GM23338 (cell line): Measurements from ENCODE around the gene CASTOR1. TPM values are rescaled to one million over a fixed set of nuclear protein-coding genes. Genes with fewer than 3 reads are reported as not detected.
A peak's percentile ranks its signal among the peaks of the same experiment; 100 is the strongest.

ENCODE experiments used
- ATAC-seq: fragments of 200-7000 bp; cut with Tn5 transposase; 3 replicates; pipeline ENCODE4 v1.9.1; 2020
- DNase-seq: peaks from one replicate; pipeline ENCODE4 v3.0.0-alpha.2; 2015; ENCODE audit warnings: low spot score
- H2AFZ ChIP-seq: fragments of 200-600 bp; sonication (generic); 2 replicates; pipeline ENCODE4 v1.8.0; 2016; ENCODE audit warnings: antibody characterized with exemption, mild to moderate bottlenecking, moderate library complexity
- H3F3A ChIP-seq: fragments of 200-600 bp; sonication (generic); replicated peaks from 2 replicates; pipeline ENCODE4 v1.8.0; 2017; ENCODE audit warnings: antibody characterized with exemption, mixed run types, low read depth
- H3K27ac ChIP-seq: fragments of 200-600 bp; sonication (generic); 2 replicates; pipeline ENCODE4 v1.6.1; 2016; ENCODE audit warnings: low read depth
- H3K27me3 ChIP-seq: fragments of 200-600 bp; sonication (generic); 2 replicates; pipeline ENCODE4 v1.8.0; 2016; ENCODE audit warnings: mild to moderate bottlenecking, mixed run types, moderate library complexity; ENCODE audit not compliant: insufficient read depth
- H3K36me3 ChIP-seq: fragments of 200-600 bp; sonication (generic); 2 replicates; pipeline ENCODE4 v1.8.0; 2016; ENCODE audit warnings: mild to moderate bottlenecking; ENCODE audit not compliant: insufficient read depth
- H3K4me1 ChIP-seq: fragments of 200-600 bp; sonication (generic); 2 replicates; pipeline ENCODE4 v1.8.0; 2016; ENCODE audit warnings: mild to moderate bottlenecking, moderate library complexity; ENCODE audit not compliant: insufficient read depth
- H3K4me2 ChIP-seq: fragments of 200-600 bp; sonication (generic); 2 replicates; pipeline ENCODE4 v1.7.1; 2017; ENCODE audit warnings: mixed run types
- H3K4me3 ChIP-seq: fragments of 200-600 bp; sonication (generic); 2 replicates; pipeline ENCODE4 v1.6.1; 2016; ENCODE audit warnings: mixed run types
- H3K79me2 ChIP-seq: fragments of 200-600 bp; sonication (generic); replicated peaks from 2 replicates; pipeline ENCODE4 v1.8.0; 2017; ENCODE audit warnings: mild to moderate bottlenecking; ENCODE audit not compliant: insufficient read depth
- H3K9me2 ChIP-seq: fragments of 200-600 bp; sonication (generic); 2 replicates; pipeline ENCODE4 v1.8.0; 2017; ENCODE audit not compliant: insufficient read depth
- H4K20me1 ChIP-seq: fragments of 200-600 bp; sonication (generic); replicated peaks from 2 replicates; pipeline ENCODE4 v1.8.0; 2017; ENCODE audit warnings: mild to moderate bottlenecking; ENCODE audit not compliant: insufficient read depth
- H3K27ac Mint-ChIP-seq: 2 replicates; pipeline ENCODE4 v1.8.0; 2020; ENCODE audit warnings: inconsistent platforms, mild to moderate bottlenecking, moderate library complexity, mixed read lengths
- H3K27me3 Mint-ChIP-seq: 3 replicates; pipeline ENCODE4 v1.8.0; 2022; ENCODE audit warnings: low read depth, mild to moderate bottlenecking, moderate library complexity, mixed read lengths, inconsistent platforms; ENCODE audit not compliant: insufficient read depth, poor library complexity
- H3K36me3 Mint-ChIP-seq: 3 replicates; pipeline ENCODE4 v1.8.0; 2021; ENCODE audit warnings: low read depth, mild to moderate bottlenecking, inconsistent platforms, moderate library complexity, mixed read lengths
- H3K4me1 Mint-ChIP-seq: 3 replicates; pipeline ENCODE4 v1.8.0; 2020; ENCODE audit warnings: mild to moderate bottlenecking, inconsistent platforms, mixed read lengths
- H3K4me3 Mint-ChIP-seq: 3 replicates; pipeline ENCODE4 v1.8.0; 2021; ENCODE audit warnings: moderate library complexity, mild to moderate bottlenecking, inconsistent platforms, mixed read lengths
- H3K9me3 Mint-ChIP-seq: 3 replicates; pipeline ENCODE4 v1.8.0; 2020; ENCODE audit warnings: moderate library complexity, mild to moderate bottlenecking, inconsistent platforms, mixed read lengths
- CTCF ChIP-seq, 2 experiments: fragments of 200-600 bp in 1 of 2; sonication (generic) in 1 of 2; conservative IDR thresholded peaks; 2 replicates each; pipeline versions ENCODE4 v1.5.1 to v1.6.1; 2016 to 2017; ENCODE audit warnings: antibody characterized with exemption in 2 of 2, low read depth in 2 of 2, mild to moderate bottlenecking in 2 of 2, moderate library complexity in 1 of 2
- EZH2 ChIP-seq: fragments of 200-600 bp; sonication (generic); IDR thresholded peaks from one replicate; pipeline ENCODE4 v1.8.0; 2017; ENCODE audit warnings: antibody characterized with exemption, mild to moderate bottlenecking, low read depth; ENCODE audit not compliant: unreplicated experiment
- EZH2phosphoT487 ChIP-seq: fragments of 200-600 bp; sonication (generic); IDR thresholded peaks from one replicate; pipeline ENCODE4 v1.8.1; 2018; ENCODE audit warnings: antibody characterized with exemption; ENCODE audit not compliant: unreplicated experiment
- JUNB ChIP-seq: IDR thresholded peaks from one replicate; pipeline ENCODE4 v1.6.1; 2016; ENCODE audit warnings: antibody characterized with exemption; ENCODE audit not compliant: unreplicated experiment
- NANOG ChIP-seq: IDR thresholded peaks from 2 replicates; pipeline ENCODE4 v1.6.1; 2016; ENCODE audit warnings: antibody characterized with exemption, borderline replicate concordance
- STAT1 ChIP-seq: IDR thresholded peaks from one replicate; pipeline ENCODE4 v1.6.1; 2016; ENCODE audit warnings: antibody characterized with exemption; ENCODE audit not compliant: unreplicated experiment
- ZNF114 ChIP-seq: fragments of 250-450 bp; sonication (Bioruptor Pico); IDR thresholded peaks from 2 replicates; pipeline ENCODE4 v1.5.0; 2020; ENCODE audit warnings: mild to moderate bottlenecking, moderate library complexity
- ZNF331 ChIP-seq: fragments of 250-450 bp; sonication (Bioruptor Pico); IDR thresholded peaks from 2 replicates; pipeline ENCODE4 v1.5.0; 2020; ENCODE audit warnings: low read depth, mild to moderate bottlenecking, moderate library complexity
- polyA plus RNA-seq: library from polyadenylated mRNA; unstranded; fragments of >200 nt; fragmentation: Nextera tagmentation; extraction: Ambion mirVana; gene quantifications from 2 replicates; pipeline ENCODE4 v1.2.1, GENCODE V29; 2016
- total RNA-seq: library from RNA; depleted of rRNA; stranded (reverse); fragments of >200 nt; shearing (Covaris generic); gene quantifications from 2 replicates; pipeline ENCODE4 v1.2.3, GENCODE V29; 2014
- TF ChIP-seq, protein P1 (sequence below): fragments of 250-450 bp; sonication (Bioruptor Pico); IDR thresholded peaks from 2 replicates; pipeline ENCODE4 v1.5.0; 2020; ENCODE audit warnings: mild to moderate bottlenecking, moderate library complexity
- TF ChIP-seq, protein P2 (sequence below): IDR thresholded peaks from 2 replicates; pipeline ENCODE4 v1.6.1; 2016; ENCODE audit warnings: antibody characterized with exemption

The CASTOR1 gene
- total and polyA plus RNA-seq, 2 experiments from 2014 or later: 11.3 to 23.2 TPM

DNA sequence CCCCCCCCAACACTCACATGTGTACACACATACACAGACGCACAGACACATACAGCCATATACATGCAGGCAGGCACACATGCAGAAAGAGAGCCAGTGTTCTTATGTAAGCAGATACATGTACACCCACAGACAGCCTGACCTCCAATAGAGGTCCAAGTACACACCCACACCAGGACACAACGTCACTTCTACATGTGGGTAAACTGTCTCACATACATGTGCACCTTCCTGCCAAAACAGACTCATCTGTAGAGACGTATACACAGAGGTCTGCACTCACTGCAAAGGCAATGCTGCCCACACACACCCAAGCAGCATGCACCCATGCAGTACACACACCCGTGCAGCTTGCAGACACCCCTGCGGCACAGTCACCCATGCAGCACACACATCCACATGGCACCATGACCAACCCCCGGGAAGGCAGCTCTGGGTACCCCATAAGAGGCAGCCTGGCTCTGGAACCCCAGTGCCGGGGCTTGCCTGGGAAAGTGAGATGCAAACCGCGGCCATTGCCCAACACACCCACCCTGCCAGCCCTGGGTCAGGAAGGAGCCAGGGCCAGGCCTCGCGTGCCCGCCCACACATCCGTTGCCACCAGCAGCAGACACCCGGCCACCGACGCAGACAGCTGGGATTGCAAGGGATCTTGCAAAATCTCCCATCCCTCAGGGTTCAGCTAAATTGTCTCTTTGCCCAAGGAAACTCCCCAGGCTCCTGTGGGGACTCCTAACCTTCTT lies 10.1 kb downstream of the CASTOR1 start (continued):
- TF ChIP-seq CTCF (conservative IDR thresholded peaks at IDR 0.05; ENCODE audit: low read depth in 2 of 2): no peak
- no peak for TF ChIP-seq EZH2phosphoT487

DNA sequence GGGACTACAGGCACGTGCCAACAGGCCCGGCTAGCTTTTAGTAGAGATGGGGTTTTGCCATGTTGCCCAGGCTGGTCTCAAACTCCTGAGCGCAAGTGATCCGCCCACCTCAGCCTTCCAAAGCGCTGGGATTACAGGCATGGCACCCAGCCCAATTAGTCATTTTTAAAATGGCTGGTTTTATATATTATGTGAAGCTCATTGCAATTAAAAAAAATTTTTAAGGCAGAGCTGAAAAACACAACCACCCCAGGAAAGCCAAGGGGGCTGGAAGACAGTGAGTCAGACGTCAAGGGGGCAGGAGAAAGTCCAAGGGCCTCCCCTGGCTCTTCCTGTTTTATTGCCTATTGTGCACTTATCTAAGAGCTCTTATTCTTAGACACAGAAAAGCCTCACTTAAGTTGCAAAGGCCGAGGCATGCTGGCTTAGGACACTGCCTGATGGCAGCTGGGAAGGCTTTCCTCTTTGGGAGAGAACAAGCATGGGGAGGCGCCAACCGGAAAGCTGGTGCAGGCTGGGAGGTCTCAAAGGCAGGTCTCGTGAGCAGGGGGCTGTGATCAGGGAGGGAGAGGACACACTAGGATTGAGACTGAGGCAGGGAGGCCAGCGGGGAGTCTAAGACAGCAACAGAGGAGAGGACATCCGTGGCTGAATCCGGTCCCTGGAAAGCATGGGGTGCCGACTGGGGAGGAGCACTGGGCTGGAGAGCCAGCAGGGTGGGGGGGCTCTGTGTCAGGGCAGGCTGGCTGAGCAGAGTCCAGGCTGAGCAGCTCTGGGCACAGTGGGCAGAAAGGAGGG lies 11.6 kb downstream of the CASTOR1 start:
- 0 out of 2 replicates have a peak, but pooled peaks cover 4% of the 10 kb centered on the region for H3K4me1 ChIP-seq
- Mint-ChIP-seq H3K4me1 (peaks cover 9% of the 10 kb centered on the region), H3K36me3 (no peaks in the 10 kb centered on the region), H3K27me3 (peaks cover 20% of the 10 kb centered on the region), H3K9me3 (no peaks in the 10 kb centered on the region), H3K4me3 (no peak overlapping the region), H3K27ac (no peak overlapping the region; the same call in 1 of the 2 replicates)
- no peaks in the 10 kb centered on the region for H3K36me3 ChIP-seq
- no peak overlapping the region for H3K4me2 ChIP-seq
- no peaks in the 10 kb centered on the region for H3F3A ChIP-seq
- no peaks in the 10 kb centered on the region for H4K20me1 ChIP-seq
- no peaks in the 10 kb centered on the region for H3K27me3 ChIP-seq
- no peaks in the 10 kb centered on the region for H3K79me2 ChIP-seq
- no peak for TF ChIP-seq ZNF331 (CRISPR knock-in tag)
- TF ChIP-seq ZNF114: no peak
- TF ChIP-seq STAT1: no peak
- TF ChIP-seq, protein P1, sequence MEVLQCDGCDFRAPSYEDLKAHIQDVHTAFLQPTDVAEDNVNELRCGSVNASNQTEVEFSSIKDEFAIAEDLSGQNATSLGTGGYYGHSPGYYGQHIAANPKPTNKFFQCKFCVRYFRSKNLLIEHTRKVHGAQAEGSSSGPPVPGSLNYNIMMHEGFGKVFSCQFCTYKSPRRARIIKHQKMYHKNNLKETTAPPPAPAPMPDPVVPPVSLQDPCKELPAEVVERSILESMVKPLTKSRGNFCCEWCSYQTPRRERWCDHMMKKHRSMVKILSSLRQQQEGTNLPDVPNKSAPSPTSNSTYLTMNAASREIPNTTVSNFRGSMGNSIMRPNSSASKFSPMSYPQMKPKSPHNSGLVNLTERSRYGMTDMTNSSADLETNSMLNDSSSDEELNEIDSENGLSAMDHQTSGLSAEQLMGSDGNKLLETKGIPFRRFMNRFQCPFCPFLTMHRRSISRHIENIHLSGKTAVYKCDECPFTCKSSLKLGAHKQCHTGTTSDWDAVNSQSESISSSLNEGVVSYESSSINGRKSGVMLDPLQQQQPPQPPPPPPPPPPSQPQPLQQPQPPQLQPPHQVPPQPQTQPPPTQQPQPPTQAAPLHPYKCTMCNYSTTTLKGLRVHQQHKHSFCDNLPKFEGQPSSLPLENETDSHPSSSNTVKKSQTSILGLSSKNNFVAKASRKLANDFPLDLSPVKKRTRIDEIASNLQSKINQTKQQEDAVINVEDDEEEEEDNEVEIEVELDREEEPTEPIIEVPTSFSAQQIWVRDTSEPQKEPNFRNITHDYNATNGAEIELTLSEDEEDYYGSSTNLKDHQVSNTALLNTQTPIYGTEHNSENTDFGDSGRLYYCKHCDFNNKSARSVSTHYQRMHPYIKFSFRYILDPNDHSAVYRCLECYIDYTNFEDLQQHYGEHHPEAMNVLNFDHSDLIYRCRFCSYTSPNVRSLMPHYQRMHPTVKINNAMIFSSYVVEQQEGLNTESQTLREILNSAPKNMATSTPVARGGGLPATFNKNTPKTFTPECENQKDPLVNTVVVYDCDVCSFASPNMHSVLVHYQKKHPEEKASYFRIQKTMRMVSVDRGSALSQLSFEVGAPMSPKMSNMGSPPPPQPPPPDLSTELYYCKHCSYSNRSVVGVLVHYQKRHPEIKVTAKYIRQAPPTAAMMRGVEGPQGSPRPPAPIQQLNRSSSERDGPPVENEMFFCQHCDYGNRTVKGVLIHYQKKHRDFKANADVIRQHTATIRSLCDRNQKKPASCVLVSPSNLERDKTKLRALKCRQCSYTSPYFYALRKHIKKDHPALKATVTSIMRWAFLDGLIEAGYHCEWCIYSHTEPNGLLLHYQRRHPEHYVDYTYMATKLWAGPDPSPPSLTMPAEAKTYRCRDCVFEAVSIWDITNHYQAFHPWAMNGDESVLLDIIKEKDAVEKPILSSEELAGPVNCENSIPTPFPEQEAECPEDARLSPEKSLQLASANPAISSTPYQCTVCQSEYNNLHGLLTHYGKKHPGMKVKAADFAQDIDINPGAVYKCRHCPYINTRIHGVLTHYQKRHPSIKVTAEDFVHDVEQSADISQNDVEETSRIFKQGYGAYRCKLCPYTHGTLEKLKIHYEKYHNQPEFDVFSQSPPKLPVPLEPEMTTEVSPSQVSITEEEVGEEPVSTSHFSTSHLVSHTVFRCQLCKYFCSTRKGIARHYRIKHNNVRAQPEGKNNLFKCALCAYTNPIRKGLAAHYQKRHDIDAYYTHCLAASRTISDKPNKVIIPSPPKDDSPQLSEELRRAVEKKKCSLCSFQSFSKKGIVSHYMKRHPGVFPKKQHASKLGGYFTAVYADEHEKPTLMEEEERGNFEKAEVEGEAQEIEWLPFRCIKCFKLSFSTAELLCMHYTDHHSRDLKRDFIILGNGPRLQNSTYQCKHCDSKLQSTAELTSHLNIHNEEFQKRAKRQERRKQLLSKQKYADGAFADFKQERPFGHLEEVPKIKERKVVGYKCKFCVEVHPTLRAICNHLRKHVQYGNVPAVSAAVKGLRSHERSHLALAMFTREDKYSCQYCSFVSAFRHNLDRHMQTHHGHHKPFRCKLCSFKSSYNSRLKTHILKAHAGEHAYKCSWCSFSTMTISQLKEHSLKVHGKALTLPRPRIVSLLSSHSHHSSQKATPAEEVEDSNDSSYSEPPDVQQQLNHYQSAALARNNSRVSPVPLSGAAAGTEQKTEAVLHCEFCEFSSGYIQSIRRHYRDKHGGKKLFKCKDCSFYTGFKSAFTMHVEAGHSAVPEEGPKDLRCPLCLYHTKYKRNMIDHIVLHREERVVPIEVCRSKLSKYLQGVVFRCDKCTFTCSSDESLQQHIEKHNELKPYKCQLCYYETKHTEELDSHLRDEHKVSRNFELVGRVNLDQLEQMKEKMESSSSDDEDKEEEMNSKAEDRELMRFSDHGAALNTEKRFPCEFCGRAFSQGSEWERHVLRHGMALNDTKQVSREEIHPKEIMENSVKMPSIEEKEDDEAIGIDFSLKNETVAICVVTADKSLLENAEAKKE (CRISPR knock-in tag): no peak
- TF ChIP-seq, protein P2, sequence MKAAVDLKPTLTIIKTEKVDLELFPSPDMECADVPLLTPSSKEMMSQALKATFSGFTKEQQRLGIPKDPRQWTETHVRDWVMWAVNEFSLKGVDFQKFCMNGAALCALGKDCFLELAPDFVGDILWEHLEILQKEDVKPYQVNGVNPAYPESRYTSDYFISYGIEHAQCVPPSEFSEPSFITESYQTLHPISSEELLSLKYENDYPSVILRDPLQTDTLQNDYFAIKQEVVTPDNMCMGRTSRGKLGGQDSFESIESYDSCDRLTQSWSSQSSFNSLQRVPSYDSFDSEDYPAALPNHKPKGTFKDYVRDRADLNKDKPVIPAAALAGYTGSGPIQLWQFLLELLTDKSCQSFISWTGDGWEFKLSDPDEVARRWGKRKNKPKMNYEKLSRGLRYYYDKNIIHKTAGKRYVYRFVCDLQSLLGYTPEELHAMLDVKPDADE: no peak
- TF ChIP-seq NANOG: no peak
- TF ChIP-seq JUNB: no peak
- no peak for TF ChIP-seq EZH2
- DNase-seq (no peak), ATAC-seq (peak; percentile 15; the same call in 1 of the 3 replicates)
- no peak overlapping the region for H3K27ac ChIP-seq
- H2AFZ ChIP-seq: peak overlapping the region; percentile 63; the same call in 1 of the 2 replicates
- no peaks in the 10 kb centered on the region for H3K9me2 ChIP-seq
- H3K4me3 ChIP-seq: no peak overlapping the region
